Endothelial cell of umbilical vein (primary cell): ENCODE results near the gene AMD1.

Experiments
- FOS ChIP-seq: IDR thresholded peaks from 2 replicates; pipeline ENCODE4 v1.6.1; 2011; ENCODE audit warnings: mild to moderate bottlenecking, low read length, moderate library complexity, borderline replicate concordance; ENCODE audit not compliant: insufficient read depth
- POLR2AphosphoS5 ChIP-seq: IDR thresholded peaks from 2 replicates; pipeline ENCODE4 v1.6.1; 2012; ENCODE audit warnings: low read depth, mild to moderate bottlenecking, control low read depth, low read length, moderate library complexity; ENCODE audit not compliant: insufficient read depth
- TF ChIP-seq, protein P1 (sequence below), 2 donors: IDR thresholded peaks; 1 replicate in 1 of 2; 2 replicates in 1 of 2; pipeline ENCODE4 v1.5.1; 2011; ENCODE audit warnings: low read length in 2 of 2, mild to moderate bottlenecking in 2 of 2, moderate library complexity in 2 of 2, control low read depth in 1 of 2, inconsistent platforms in 1 of 2, low read depth in 1 of 2; ENCODE audit not compliant: insufficient read depth in 1 of 2; ENCODE audit errors: extremely low read depth in 1 of 2

GRCh38 chr6:110890288-110890687, 15.7 kb downstream of the AMD1 start:
- TF ChIP-seq POLR2AphosphoS5 = no peak
- TF ChIP-seq, protein P1, sequence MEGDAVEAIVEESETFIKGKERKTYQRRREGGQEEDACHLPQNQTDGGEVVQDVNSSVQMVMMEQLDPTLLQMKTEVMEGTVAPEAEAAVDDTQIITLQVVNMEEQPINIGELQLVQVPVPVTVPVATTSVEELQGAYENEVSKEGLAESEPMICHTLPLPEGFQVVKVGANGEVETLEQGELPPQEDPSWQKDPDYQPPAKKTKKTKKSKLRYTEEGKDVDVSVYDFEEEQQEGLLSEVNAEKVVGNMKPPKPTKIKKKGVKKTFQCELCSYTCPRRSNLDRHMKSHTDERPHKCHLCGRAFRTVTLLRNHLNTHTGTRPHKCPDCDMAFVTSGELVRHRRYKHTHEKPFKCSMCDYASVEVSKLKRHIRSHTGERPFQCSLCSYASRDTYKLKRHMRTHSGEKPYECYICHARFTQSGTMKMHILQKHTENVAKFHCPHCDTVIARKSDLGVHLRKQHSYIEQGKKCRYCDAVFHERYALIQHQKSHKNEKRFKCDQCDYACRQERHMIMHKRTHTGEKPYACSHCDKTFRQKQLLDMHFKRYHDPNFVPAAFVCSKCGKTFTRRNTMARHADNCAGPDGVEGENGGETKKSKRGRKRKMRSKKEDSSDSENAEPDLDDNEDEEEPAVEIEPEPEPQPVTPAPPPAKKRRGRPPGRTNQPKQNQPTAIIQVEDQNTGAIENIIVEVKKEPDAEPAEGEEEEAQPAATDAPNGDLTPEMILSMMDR (IDR thresholded peaks at IDR 0.05; ENCODE audit: extremely low read depth in 1 of 2, insufficient read depth in 1 of 2, low read depth in 1 of 2, low read length in 2 of 2) = no peak
- no peak for TF ChIP-seq FOS
